WTC11 (cell line): Measurements from ENCODE around the gene ARHGAP42. TPM values are rescaled to one million over a fixed set of nuclear protein-coding genes. Genes with fewer than 3 reads are reported as not detected.
A peak's percentile ranks its signal among the peaks of the same experiment; 100 is the strongest.

Experiments
- ATAC-seq: fragments of 200-7000 bp; cut with Tn5 transposase; 2 replicates; pipeline ENCODE4 v1.10.0; 2021; ENCODE audit warnings: mild to moderate bottlenecking, moderate library complexity
- CTCF ChIA-PET: fragments of 300-600 bp; sonication (Branson Sonifier 250); formaldehyde crosslinking; loops from one replicate; lab custom pipeline; 2021; ENCODE audit warnings: antibody characterized with exemption; lab: Charles Lee
- POLR2A ChIA-PET: fragments of 350-600 bp; sonication (Branson Sonifier 250); formaldehyde crosslinking; loops from one replicate; lab custom pipeline; 2021; ENCODE audit warnings: antibody characterized with exemption; lab: Charles Lee
- DNase-seq: peaks from one replicate; pipeline ENCODE4 v3.0.0; 2021; ENCODE audit warnings: low spot score
- H3K27ac Mint-ChIP-seq: 2 replicates; pipeline ENCODE4 v1.8.0; 2021; ENCODE audit warnings: mixed read lengths
- H3K27me3 Mint-ChIP-seq: 2 replicates; pipeline ENCODE4 v1.8.0; 2021; ENCODE audit warnings: low read depth, mild to moderate bottlenecking, moderate library complexity, mixed read lengths
- H3K36me3 Mint-ChIP-seq: 2 replicates; pipeline ENCODE4 v1.8.0; 2021; ENCODE audit warnings: mixed read lengths
- H3K4me1 Mint-ChIP-seq: 2 replicates; pipeline ENCODE4 v1.8.0; 2022; ENCODE audit warnings: mixed read lengths
- H3K4me3 Mint-ChIP-seq: 2 replicates; pipeline ENCODE4 v1.8.0; 2021; ENCODE audit warnings: mild to moderate bottlenecking, moderate library complexity, mixed read lengths
- H3K9me3 Mint-ChIP-seq: 2 replicates; pipeline ENCODE4 v1.8.0; 2021; ENCODE audit warnings: mixed read lengths
- ATF1 ChIP-seq: sonication (generic); formaldehyde crosslinking; IDR thresholded peaks from 2 replicates; pipeline ENCODE4 v1.8.1; 2023; ENCODE audit warnings: mild to moderate bottlenecking, moderate library complexity, missing genetic modification reagents
- CREB1 ChIP-seq: sonication (generic); formaldehyde crosslinking; IDR thresholded peaks from 2 replicates; pipeline ENCODE4 v1.8.0; 2023; ENCODE audit warnings: mild to moderate bottlenecking, missing genetic modification reagents
- FOXJ3 ChIP-seq: sonication (generic); formaldehyde crosslinking; IDR thresholded peaks from 2 replicates; pipeline ENCODE4 v1.9.0; 2021; ENCODE audit warnings: missing genetic modification reagents, mild to moderate bottlenecking, borderline replicate concordance
- HMGA2 ChIP-seq: fragments of 250-450 bp; sonication (Bioruptor Pico); IDR thresholded peaks from 2 replicates; pipeline ENCODE4 v1.4.0; 2021; ENCODE audit warnings: mild to moderate bottlenecking, moderate library complexity
- IRF2 ChIP-seq: sonication (generic); formaldehyde crosslinking; IDR thresholded peaks from 2 replicates; pipeline ENCODE4 v1.8.0; 2022; ENCODE audit warnings: low read depth, missing genetic modification reagents, borderline replicate concordance
- KAT7 ChIP-seq: sonication (generic); formaldehyde crosslinking; IDR thresholded peaks from 2 replicates; pipeline ENCODE4 v1.8.1; 2023; ENCODE audit warnings: missing genetic modification reagents, mild to moderate bottlenecking, borderline replicate concordance
- NFATC4 ChIP-seq: fragments of 250-450 bp; sonication (Bioruptor Pico); IDR thresholded peaks from 2 replicates; pipeline ENCODE4 v1.9.0; 2021; ENCODE audit warnings: mild to moderate bottlenecking
- NFE2L1 ChIP-seq: sonication (generic); formaldehyde crosslinking; IDR thresholded peaks from 2 replicates; pipeline ENCODE4 v1.8.1; 2023; ENCODE audit warnings: missing genetic modification reagents
- NFYB ChIP-seq: sonication (generic); formaldehyde crosslinking; conservative IDR thresholded peaks from 2 replicates; pipeline ENCODE4 v1.8.0; 2022; ENCODE audit warnings: low read depth, missing genetic modification reagents
- NR3C1 ChIP-seq: sonication (generic); formaldehyde crosslinking; conservative IDR thresholded peaks from 2 replicates; pipeline ENCODE4 v1.8.1; 2023; ENCODE audit warnings: low read depth, mild to moderate bottlenecking, missing genetic modification reagents
- OVOL2 ChIP-seq: fragments of 250-450 bp; sonication (Bioruptor Pico); IDR thresholded peaks from 2 replicates; pipeline ENCODE4 v1.9.0; 2021; ENCODE audit warnings: mild to moderate bottlenecking, borderline replicate concordance
- RORB ChIP-seq: fragments of 250-450 bp; sonication (Bioruptor Pico); IDR thresholded peaks from 2 replicates; pipeline ENCODE4 v1.9.0; 2021; ENCODE audit warnings: mild to moderate bottlenecking
- SMAD3 ChIP-seq: sonication (generic); formaldehyde crosslinking; IDR thresholded peaks from 2 replicates; pipeline ENCODE4 v1.8.0; 2022; ENCODE audit warnings: missing genetic modification reagents, mild to moderate bottlenecking, borderline replicate concordance
- TEAD1 ChIP-seq: sonication (generic); formaldehyde crosslinking; IDR thresholded peaks from 2 replicates; pipeline ENCODE4 v1.8.0; 2022; ENCODE audit warnings: mild to moderate bottlenecking, missing genetic modification reagents
- ZBTB21 ChIP-seq: sonication (generic); formaldehyde crosslinking; IDR thresholded peaks from 2 replicates; pipeline ENCODE4 v1.8.1; 2023; ENCODE audit warnings: mild to moderate bottlenecking, missing genetic modification reagents, borderline replicate concordance
- ZNF416 ChIP-seq: fragments of 250-450 bp; sonication (Bioruptor Pico); IDR thresholded peaks from 2 replicates; pipeline ENCODE4 v1.9.0; 2021; ENCODE audit warnings: mild to moderate bottlenecking, inconsistent platforms
- ZNF425 ChIP-seq: fragments of 250-450 bp; sonication (Bioruptor Pico); conservative IDR thresholded peaks from 2 replicates; pipeline ENCODE4 v1.9.0; 2021; ENCODE audit warnings: mild to moderate bottlenecking
- total RNA-seq: library from RNA; stranded (reverse); gene quantifications from 3 replicates; pipeline ENCODE4 v1.2.3, GENCODE V29; 2021
- TF ChIP-seq, protein P1 (sequence below): fragments of 250-450 bp; sonication (Bioruptor Pico); IDR thresholded peaks from 2 replicates; pipeline ENCODE4 v1.9.0; 2021; ENCODE audit warnings: mild to moderate bottlenecking
- TF ChIP-seq, protein P2 (sequence below): sonication (generic); formaldehyde crosslinking; IDR thresholded peaks from 2 replicates; pipeline ENCODE4 v1.8.1; 2023; ENCODE audit warnings: mild to moderate bottlenecking, missing genetic modification reagents, moderate library complexity
- TF ChIP-seq, protein P3 (sequence below): sonication (generic); formaldehyde crosslinking; IDR thresholded peaks from 2 replicates; pipeline ENCODE4 v1.8.0; 2023; ENCODE audit warnings: mild to moderate bottlenecking, missing genetic modification reagents
- TF ChIP-seq, protein P4 (sequence below): sonication (generic); formaldehyde crosslinking; IDR thresholded peaks from 2 replicates; pipeline ENCODE4 v1.8.1; 2023; ENCODE audit warnings: mild to moderate bottlenecking, moderate library complexity, missing genetic modification reagents

ARHGAP42 gene
- total RNA-seq, 1 experiment from 2014 or later = 32.5 TPM

DNA sequence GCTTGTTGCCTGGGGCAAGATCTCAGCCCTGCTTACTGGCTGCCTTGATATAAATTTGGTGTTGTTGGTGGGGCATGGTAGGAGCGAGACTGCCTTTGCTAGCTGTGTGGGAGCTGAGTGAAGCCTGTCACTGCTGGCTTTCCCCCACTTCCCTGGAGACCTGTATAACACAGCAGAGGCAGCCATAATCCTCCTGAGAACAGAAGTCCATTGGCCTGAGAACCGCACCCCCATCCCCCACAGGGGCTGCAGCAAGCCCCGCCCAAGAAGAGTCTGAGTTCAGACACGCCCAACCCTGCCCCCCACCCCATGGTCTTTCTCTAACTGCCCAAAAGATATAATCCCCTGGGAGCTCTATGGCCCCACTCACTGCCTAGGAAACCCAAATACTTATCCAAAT, 39.2 kb upstream of the ARHGAP42 start:
- no peak overlapping the region for H3K27ac Mint-ChIP-seq

GRCh38 chr11:100663583-100663982, 23.5 kb upstream of the ARHGAP42 start:
- TF ChIP-seq, protein P1, sequence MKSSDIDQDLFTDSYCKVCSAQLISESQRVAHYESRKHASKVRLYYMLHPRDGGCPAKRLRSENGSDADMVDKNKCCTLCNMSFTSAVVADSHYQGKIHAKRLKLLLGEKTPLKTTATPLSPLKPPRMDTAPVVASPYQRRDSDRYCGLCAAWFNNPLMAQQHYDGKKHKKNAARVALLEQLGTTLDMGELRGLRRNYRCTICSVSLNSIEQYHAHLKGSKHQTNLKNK = peak; percentile 73; the same call in 1 of the 2 replicates
- peak; percentile 20; the same call in 1 of the 2 replicates for TF ChIP-seq TEAD1 (CRISPR knock-in tag)
- TF ChIP-seq CREB1 (CRISPR knock-in tag) = no peak
- no peak for TF ChIP-seq ZBTB21
- DNase-seq (no peak), ATAC-seq (peak; percentile 96)
- H3K4me3 Mint-ChIP-seq = no peak overlapping the region
- H3K36me3 Mint-ChIP-seq = no peaks in the 10 kb centered on the region
- ChIA-PET POLR2A (interaction anchor here (0.6 to 1.0 kb wide), 2 partner anchors 14 to 165 kb away, joined by 3 read pairs; no protein-coding TSS in a partner anchor), CTCF (no interaction called here)
- peaks cover 38% of the 10 kb centered on the region for H3K27me3 Mint-ChIP-seq
- no peak overlapping the region; the same call in 1 of the 2 replicates for H3K27ac Mint-ChIP-seq
- H3K4me1 Mint-ChIP-seq = peaks cover 30% of the 10 kb centered on the region
- H3K9me3 Mint-ChIP-seq = peaks cover 13% of the 10 kb centered on the region

More for the DNA sequence above, 39.2 kb upstream of the ARHGAP42 start:
- Mint-ChIP-seq H3K36me3 (peaks cover 16% of the 10 kb centered on the region), H3K4me3 (no peak overlapping the region), H3K27me3 (no peaks in the 10 kb centered on the region; the same call in 1 of the 2 replicates), H3K4me1 (peaks cover 16% of the 10 kb centered on the region; the same call in 1 of the 2 replicates), H3K9me3 (peaks cover 30% of the 10 kb centered on the region)
- ATAC-seq (peak; percentile 75), DNase-seq (no peak)
- POLR2A ChIA-PET = no interaction called here
- TF ChIP-seq HMGA2 (CRISPR knock-in tag) (no peak), RORB (CRISPR knock-in tag) (no peak), CREB1 (CRISPR knock-in tag) (no peak), ATF1 (CRISPR knock-in tag) (no peak), NFE2L1 (CRISPR knock-in tag) (no peak), ZNF416 (CRISPR knock-in tag) (no peak), NFATC4 (CRISPR knock-in tag) (no peak), IRF2 (no peak), SMAD3 (CRISPR knock-in tag) (no peak), ZNF425 (CRISPR knock-in tag) (no peak), NFYB (no peak)
- CTCF ChIA-PET = interaction anchor here (0.6 kb wide), 1 partner anchor 104 kb away, joined by 4 read pairs; no protein-coding TSS in a partner anchor

GRCh38 chr11:100663996-100664395, 23.1 kb upstream of the ARHGAP42 start:
- Mint-ChIP-seq H3K27ac (no peak overlapping the region), H3K4me1 (peaks cover 30% of the 10 kb centered on the region), H3K4me3 (no peak overlapping the region), H3K27me3 (peaks cover 38% of the 10 kb centered on the region), H3K36me3 (no peaks in the 10 kb centered on the region), H3K9me3 (peaks cover 13% of the 10 kb centered on the region)
- ChIA-PET POLR2A (interaction anchor here (0.6 to 1.0 kb wide), 2 partner anchors 13 to 164 kb away, joined by 3 read pairs; no protein-coding TSS in a partner anchor), CTCF (no interaction called here)
- TF ChIP-seq ZNF425 (CRISPR knock-in tag) (no peak), NR3C1 (CRISPR knock-in tag) (no peak), FOXJ3 (CRISPR knock-in tag) (no peak), KAT7 (CRISPR knock-in tag) (no peak), OVOL2 (CRISPR knock-in tag) (no peak)
- TF ChIP-seq, protein P2, sequence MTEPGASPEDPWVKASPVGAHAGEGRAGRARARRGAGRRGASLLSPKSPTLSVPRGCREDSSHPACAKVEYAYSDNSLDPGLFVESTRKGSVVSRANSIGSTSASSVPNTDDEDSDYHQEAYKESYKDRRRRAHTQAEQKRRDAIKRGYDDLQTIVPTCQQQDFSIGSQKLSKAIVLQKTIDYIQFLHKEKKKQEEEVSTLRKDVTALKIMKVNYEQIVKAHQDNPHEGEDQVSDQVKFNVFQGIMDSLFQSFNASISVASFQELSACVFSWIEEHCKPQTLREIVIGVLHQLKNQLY (CRISPR knock-in tag) = no peak
- TF ChIP-seq, protein P1 = no peak
- TF ChIP-seq, protein P3, sequence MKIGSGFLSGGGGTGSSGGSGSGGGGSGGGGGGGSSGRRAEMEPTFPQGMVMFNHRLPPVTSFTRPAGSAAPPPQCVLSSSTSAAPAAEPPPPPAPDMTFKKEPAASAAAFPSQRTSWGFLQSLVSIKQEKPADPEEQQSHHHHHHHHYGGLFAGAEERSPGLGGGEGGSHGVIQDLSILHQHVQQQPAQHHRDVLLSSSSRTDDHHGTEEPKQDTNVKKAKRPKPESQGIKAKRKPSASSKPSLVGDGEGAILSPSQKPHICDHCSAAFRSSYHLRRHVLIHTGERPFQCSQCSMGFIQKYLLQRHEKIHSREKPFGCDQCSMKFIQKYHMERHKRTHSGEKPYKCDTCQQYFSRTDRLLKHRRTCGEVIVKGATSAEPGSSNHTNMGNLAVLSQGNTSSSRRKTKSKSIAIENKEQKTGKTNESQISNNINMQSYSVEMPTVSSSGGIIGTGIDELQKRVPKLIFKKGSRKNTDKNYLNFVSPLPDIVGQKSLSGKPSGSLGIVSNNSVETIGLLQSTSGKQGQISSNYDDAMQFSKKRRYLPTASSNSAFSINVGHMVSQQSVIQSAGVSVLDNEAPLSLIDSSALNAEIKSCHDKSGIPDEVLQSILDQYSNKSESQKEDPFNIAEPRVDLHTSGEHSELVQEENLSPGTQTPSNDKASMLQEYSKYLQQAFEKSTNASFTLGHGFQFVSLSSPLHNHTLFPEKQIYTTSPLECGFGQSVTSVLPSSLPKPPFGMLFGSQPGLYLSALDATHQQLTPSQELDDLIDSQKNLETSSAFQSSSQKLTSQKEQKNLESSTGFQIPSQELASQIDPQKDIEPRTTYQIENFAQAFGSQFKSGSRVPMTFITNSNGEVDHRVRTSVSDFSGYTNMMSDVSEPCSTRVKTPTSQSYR (CRISPR knock-in tag) = no peak
- TF ChIP-seq, protein P4, sequence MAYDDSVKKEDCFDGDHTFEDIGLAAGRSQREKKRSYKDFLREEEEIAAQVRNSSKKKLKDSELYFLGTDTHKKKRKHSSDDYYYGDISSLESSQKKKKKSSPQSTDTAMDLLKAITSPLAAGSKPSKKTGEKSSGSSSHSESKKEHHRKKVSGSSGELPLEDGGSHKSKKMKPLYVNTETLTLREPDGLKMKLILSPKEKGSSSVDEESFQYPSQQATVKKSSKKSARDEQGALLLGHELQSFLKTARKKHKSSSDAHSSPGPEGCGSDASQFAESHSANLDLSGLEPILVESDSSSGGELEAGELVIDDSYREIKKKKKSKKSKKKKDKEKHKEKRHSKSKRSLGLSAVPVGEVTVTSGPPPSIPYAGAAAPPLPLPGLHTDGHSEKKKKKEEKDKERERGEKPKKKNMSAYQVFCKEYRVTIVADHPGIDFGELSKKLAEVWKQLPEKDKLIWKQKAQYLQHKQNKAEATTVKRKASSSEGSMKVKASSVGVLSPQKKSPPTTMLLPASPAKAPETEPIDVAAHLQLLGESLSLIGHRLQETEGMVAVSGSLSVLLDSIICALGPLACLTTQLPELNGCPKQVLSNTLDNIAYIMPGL (CRISPR knock-in tag) = no peak
- peak; percentile 55 for ATAC-seq
- no peak for DNase-seq
